ENCODE measurements around the gene KIF15.

Gene KIF15

GRCh38 chr3:44885618-44886017, 124.0 kb downstream of the KIF15 start:
- no peak for DNase-seq

GRCh38 chr3:44886561-44886960, 125.0 kb downstream of the KIF15 start:
- DNase-seq: no peak

- no peak for DNase-seq
These were observed 125.5 kb downstream of the KIF15 start for GRCh38 chr3:44887101-44887500.

DNA sequence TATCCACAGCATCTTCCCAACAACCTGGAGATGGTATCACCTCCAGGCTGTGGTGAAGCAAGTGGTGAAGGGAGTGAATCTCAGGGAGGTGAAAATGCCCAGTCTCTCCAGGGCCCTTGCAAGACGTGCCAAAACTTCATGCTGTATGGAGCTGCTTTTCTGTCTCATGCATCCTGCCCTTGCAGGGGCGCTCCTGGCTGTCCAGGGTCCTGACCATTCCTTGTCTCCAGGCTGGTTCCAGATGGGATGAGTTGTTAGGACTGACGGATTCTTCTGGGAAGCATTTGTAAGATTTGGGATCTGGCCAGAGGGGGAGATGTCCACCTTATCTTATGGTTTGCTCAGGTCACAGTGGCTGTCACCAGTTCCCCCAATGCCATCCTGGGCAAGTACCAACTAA, 128.7 kb downstream of the KIF15 start:
- DNase-seq: no peak

- no peak for DNase-seq
These were observed 129.3 kb downstream of the KIF15 start for GRCh38 chr3:44890852-44891251.

DNA sequence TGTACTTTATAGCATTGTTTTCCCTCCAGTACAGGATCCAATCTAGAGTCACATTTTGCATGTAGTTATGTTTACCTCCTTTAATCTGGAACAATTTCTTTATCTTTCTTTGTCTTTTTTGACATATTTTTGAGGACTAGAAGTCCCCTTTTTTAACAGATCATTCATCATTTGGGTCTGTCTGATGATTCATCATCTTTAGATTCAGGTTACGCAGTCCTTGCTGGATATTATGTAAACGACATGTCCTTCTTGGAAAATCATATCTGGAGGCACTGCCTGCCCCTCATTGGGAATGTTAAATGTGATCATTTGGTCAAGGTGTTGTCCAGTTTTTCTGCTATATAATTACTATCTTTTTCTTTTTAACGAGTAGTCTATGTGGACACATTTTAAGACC, 131.1 kb downstream of the KIF15 start:
- DNase-seq: no peak

- DNase-seq: no peak
These were observed 131.5 kb downstream of the KIF15 start for GRCh38 chr3:44893097-44893496.

GRCh38 chr3:44894485-44894884, 132.9 kb downstream of the KIF15 start:
- DNase-seq: peak; percentile 22

DNA sequence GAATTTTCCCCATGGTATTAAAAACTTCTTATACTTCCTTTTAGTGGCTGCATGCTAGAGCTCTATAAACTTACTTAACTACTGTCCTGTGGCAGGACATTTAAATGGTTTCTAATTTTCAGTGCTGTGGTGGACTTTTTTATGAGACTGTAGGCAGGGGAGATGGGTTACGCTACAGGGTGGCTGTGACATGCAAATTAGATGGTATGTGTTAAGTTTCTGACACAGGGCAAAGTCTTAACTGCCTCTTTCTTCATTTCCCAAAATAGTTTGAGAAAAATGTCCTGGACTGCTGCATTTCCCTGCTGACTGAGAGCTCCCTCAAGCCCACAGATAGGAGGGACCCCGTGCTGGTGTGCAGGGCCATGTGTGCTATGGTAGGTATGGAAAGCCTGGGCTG, 134.8 kb downstream of the KIF15 start:
- no peak for DNase-seq

DNA sequence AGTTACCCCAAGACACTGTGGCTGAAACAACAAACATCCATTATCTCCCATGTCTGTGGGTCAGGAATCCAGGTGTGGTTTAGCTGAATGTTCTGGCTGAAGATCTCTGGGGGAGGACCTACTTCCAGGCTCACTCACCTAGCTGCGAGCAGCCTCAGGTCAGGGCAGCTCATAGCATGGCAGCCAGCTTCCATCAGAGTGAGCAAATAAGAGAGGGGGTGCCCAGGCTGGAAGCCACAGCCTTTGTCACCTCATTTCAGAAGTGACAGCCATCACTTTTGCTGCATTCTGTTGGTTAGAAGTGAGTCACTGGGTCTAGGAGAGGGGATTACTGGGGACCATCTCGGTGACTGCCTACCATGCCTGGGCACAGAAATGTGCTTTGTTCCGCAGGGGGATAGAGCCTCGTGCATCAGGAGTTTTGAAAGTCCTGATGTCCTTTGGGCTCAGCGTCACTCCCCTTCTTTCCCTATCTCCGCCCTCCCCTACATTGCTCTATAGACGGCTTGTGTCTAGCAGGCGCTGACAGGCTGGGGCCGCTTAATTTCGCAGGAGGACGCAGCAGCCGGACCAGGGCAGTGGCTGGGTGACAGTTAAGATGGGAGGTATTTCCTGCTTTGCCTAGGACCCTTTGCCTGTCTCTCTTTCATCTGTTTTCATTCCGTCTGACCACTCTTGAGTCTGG, 138.2 kb downstream of the KIF15 start:
- DNase-seq: no peak

DNA sequence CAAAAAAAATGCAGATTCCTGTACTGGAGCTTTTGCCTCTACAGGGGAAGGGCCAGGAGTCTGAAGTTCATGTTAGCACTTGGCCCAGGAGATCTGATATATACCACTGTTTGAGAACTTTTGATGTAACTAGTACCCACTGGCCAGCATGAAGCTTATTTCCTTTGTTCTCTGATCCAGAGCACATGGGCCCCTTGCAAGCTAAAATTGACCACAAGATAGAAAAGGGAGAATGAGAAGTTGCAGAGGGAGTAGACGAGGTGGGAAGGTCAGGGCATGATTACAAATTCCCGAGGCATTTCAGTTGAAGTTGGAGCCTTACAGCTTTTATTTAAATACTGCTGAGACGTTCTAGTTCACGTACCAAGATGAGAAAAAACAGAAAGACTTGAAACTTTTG, 141.0 kb downstream of the KIF15 start:
- DNase-seq: no peak

Data from NCI-H2171 treated with DMSO at 0.1 percent for 48 hours (cell line).